ENCODE data around the gene TCAP.

TCAP gene

DNA sequence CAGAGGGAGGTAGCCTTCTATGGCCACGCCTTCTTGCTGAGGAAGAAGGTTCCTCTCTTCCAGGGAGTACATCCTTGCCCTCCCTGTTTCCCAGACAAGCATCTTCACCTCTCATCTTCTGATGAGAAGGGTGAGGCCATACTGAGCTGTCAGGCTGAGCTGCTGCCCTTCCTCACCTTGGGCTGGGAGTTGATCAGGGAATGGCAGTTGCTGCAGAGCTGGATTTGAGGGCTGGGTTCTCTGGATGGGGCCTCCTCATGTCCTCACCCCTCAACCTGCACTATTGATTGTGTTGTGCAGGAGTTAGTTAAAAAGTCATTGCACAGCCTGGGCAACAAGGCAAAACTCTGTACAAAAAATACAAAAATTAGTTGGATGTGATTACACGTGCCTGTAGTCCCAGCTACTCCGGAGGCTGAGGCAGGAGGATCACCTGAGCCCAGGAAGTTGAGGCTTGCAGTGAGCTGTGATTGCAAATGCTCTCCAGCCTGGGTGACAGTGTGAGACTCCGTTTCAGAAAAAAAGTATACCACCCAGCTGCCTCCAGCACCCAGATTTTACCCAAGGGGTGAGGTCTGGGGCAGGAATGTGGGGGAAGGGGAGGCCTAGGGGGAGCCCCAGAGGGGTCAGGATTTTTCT, 36.8 kb downstream of the TCAP start:
- no peak for TF ChIP-seq MYC (IDR thresholded peaks at IDR 0.05; ENCODE audit: low read depth, low read length)
- no peak for TF ChIP-seq POLR2A (IDR thresholded peaks at IDR 0.05; ENCODE audit: extremely low read depth, insufficient read length)
- TF ChIP-seq, protein P1, sequence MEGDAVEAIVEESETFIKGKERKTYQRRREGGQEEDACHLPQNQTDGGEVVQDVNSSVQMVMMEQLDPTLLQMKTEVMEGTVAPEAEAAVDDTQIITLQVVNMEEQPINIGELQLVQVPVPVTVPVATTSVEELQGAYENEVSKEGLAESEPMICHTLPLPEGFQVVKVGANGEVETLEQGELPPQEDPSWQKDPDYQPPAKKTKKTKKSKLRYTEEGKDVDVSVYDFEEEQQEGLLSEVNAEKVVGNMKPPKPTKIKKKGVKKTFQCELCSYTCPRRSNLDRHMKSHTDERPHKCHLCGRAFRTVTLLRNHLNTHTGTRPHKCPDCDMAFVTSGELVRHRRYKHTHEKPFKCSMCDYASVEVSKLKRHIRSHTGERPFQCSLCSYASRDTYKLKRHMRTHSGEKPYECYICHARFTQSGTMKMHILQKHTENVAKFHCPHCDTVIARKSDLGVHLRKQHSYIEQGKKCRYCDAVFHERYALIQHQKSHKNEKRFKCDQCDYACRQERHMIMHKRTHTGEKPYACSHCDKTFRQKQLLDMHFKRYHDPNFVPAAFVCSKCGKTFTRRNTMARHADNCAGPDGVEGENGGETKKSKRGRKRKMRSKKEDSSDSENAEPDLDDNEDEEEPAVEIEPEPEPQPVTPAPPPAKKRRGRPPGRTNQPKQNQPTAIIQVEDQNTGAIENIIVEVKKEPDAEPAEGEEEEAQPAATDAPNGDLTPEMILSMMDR (IDR thresholded peaks at IDR 0.05; ENCODE audit: low read depth, low read length): no peak
- TF ChIP-seq, protein P2, sequence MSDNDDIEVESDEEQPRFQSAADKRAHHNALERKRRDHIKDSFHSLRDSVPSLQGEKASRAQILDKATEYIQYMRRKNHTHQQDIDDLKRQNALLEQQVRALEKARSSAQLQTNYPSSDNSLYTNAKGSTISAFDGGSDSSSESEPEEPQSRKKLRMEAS (IDR thresholded peaks at IDR 0.05; ENCODE audit: low read depth, low read length): no peak
- H3K4me3 ChIP-seq (ENCODE audit: low read depth, low read length): no peak overlapping the region
- no peak for DNase-seq (ENCODE audit: low read depth)

GRCh38 chr17:39702901-39703893, 38.0 kb downstream of the TCAP start:
- DNase-seq (ENCODE audit: low read depth): no peak
- no peak overlapping the region for H3K4me3 ChIP-seq (ENCODE audit: low read depth, low read length)
- TF ChIP-seq MYC (IDR thresholded peaks at IDR 0.05; ENCODE audit: low read depth, low read length) (no peak), POLR2A (IDR thresholded peaks at IDR 0.05; ENCODE audit: extremely low read depth, insufficient read length) (no peak)
- TF ChIP-seq, protein P1 (IDR thresholded peaks at IDR 0.05; ENCODE audit: low read depth, low read length): no peak
- TF ChIP-seq, protein P2 (IDR thresholded peaks at IDR 0.05; ENCODE audit: low read depth, low read length): no peak

DNA sequence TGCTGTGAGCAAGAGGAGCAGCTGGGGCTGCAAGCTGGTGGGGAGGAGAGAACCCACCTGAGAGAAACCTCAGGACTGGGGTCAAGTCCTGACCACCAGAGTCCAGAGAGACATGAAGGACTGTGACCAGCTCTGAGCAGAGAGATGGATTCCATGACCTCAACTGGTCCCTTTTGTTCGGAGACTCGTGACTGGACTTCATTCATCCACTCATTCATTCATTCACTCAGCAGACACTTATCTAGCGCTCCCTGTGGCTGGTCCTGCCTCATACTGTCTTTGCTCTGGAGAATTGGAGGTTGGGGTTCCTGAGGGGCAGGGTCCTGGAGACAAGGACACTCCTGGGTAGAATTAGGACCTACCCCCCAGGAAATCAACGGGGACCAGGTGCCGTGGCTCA, 38.8 kb downstream of the TCAP start:
- no peak overlapping the region for H3K4me3 ChIP-seq (ENCODE audit: low read depth, low read length)
- TF ChIP-seq, protein P1 (IDR thresholded peaks at IDR 0.05; ENCODE audit: low read depth, low read length): no peak
- TF ChIP-seq MYC (IDR thresholded peaks at IDR 0.05; ENCODE audit: low read depth, low read length): no peak
- TF ChIP-seq POLR2A (IDR thresholded peaks at IDR 0.05; ENCODE audit: extremely low read depth, insufficient read length): no peak
- TF ChIP-seq, protein P2 (IDR thresholded peaks at IDR 0.05; ENCODE audit: low read depth, low read length): no peak
- DNase-seq (ENCODE audit: low read depth): no peak

GRCh38 chr17:39704821-39705551, 39.8 kb downstream of the TCAP start:
- no peak for DNase-seq (ENCODE audit: low read depth)
- no peak overlapping the region for H3K4me3 ChIP-seq (ENCODE audit: low read depth, low read length)

DNA sequence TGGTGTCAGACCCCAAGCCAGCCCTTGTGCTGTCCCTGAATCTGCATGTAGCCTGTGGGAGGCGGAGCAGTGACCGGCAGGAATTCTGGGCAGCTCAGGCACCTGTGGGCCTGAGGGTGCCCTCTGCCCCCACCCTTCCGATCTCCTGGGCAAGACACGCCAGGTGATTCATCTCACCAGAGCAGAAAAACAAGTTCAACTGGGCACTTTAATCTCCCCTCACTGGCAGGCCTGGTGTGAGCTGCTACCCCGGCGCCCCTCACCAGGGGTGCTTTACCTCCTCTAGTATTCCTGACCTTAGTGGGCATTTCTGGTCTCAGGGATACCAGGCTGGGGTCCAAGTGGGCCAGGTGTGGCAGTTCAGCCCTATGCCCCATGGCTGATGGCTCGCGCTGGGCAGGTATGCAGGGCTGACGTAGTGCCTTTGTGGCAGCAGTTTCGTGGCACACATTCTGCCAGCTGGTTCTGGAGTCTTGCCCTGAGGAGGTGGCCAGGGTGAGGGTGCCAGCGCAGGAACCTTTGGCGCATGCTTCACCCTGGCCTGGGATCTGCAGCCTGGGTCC, 40.7 kb downstream of the TCAP start:
- DNase-seq (ENCODE audit: low read depth): no peak
- H3K4me3 ChIP-seq (ENCODE audit: low read depth, low read length): no peak overlapping the region
- no peak for TF ChIP-seq MYC (IDR thresholded peaks at IDR 0.05; ENCODE audit: low read depth, low read length)

More at GRCh38 chr17:39704821-39705551, 39.8 kb downstream of the TCAP start:
- TF ChIP-seq, protein P1 (IDR thresholded peaks at IDR 0.05; ENCODE audit: low read depth, low read length): no peak

DNA sequence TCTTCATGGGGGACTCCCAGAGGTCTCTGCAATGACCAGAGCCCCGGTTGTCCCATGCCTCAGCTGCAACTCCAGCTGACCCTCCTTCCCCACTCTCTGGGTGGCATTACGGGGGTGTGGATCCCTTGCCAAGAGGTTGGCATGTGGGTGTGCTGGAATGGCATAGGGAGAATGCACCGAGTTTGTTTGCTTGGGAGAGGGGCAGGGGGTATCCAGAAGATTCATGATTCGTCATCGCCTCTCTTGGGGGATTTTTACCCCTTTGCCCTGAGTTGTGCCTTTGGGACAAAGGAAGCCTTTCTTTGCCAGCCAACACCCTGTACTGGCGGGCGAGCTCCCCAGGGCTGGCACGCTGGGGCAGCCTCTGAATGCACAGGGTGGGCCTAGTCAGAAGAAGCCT, 41.2 kb downstream of the TCAP start:
- DNase-seq (ENCODE audit: low read depth): no peak
- no peak overlapping the region for H3K4me3 ChIP-seq (ENCODE audit: low read depth, low read length)
- TF ChIP-seq POLR2A (IDR thresholded peaks at IDR 0.05; ENCODE audit: extremely low read depth, insufficient read length) (no peak), MYC (IDR thresholded peaks at IDR 0.05; ENCODE audit: low read depth, low read length) (no peak)
- TF ChIP-seq, protein P1 (IDR thresholded peaks at IDR 0.05; ENCODE audit: low read depth, low read length): no peak
- TF ChIP-seq, protein P2 (IDR thresholded peaks at IDR 0.05; ENCODE audit: low read depth, low read length): no peak

All from NB4 (cell line).